HG03342 (cell line): Measurements from ENCODE around the gene ZNF512.
"Not testable (repeated sequence)": the region's sequence is repeated elsewhere in the genome, so short reads cannot be mapped to it uniquely, and the experiment has no call there.

Experiments
- ATAC-seq: cut with Tn5 transposase; IDR thresholded peaks from one replicate; pipeline ENCODE4 v1.9.1; 2021; ENCODE audit warnings: mild to moderate bottlenecking, moderate library complexity; ENCODE audit not compliant: unreplicated experiment

The ZNF512 gene

DNA sequence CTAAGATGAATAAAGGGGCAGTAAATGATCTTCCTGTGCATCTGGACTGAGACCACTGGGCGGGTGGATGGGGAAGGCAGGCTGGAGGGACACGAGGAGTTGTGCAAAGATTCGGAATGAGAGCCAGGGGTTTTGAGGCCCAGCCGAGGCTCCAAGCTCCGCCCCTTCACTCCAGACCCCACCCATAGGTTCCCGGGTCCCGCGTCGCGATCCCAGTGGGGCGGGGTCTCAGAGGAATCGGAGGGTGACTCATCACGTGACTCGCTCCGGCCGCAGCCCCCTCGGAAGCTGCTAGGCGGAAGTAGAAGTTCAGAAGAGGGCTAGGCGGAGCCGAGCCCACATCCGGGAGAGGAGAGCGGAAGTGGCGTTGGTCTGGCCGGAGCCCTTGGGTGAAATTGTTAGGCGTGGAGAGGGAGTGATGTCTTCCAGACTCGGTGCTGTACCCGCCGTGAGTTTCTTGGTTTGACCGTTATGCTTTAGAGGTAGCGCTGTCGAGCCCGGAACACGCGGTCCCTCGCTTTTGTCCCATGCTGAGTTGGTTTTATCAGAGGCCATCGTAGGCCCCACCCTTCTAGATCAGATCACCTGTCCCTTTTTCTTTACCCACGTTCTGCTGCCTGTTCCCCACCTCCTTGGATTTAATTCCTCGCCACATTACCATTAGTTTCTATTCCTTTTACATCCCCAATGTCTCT, at the start of gene ZNF512:
Gene ZNF512 (plus strand): TSS at position 348 of the 695 bp plus-strand sequence. CDS start 71 bp downstream, at position 419.
- ATAC-seq = peak; percentile 94

GRCh38 chr2:27537287-27537686, 45.6 kb upstream of the ZNF512 start:
- ATAC-seq = no peak

DNA sequence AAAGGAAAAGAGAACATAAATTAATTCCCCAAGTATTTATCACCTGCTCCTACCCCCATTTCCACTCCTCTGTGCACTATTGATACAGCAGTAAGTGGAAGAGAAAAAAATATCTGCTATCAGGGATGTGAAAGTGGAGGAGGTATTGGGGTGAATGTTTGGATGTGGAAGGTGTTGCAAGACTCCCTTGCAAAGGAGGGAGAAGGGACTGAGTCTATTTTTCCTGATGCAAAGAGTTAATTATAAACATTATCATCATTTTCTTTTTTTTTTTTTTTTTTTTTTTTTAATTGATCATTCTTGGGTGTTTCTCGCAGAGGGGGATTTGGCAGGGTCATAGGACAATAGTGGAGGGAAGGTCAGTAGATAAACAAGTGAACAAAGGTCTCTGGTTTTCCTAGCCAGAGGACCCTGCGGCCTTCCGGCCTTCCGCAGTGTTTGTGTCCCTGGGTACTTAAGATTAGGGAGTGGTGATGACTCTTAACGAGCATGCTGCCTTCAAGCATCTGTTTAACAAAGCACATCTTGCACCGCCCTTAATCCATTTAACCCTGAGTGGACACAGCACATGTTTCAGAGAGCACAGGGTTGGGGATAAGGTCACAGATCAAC, 43.9 kb upstream of the ZNF512 start:
- not testable (repeated sequence) for ATAC-seq

DNA sequence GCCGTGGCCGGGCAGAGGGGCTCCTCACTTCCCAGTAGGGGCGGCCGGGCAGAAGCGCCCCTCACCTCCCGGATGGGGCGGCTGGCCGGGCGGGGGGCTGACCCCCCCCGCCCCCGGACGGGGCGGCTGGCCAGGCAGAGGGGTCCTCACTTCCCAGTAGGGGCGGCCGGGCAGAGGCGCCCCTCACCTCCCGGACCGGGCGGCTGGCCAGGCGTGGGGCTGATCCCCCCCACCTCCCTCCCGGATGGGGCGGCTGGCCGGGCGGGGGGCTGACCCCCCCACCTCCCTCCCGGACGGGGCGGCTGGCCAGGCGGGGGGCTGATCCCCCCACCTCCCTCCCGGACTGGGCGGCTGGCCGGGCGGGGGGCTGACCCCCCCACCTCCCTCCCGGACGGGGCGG, 43.2 kb upstream of the ZNF512 start:
- ATAC-seq = not testable (repeated sequence)

DNA sequence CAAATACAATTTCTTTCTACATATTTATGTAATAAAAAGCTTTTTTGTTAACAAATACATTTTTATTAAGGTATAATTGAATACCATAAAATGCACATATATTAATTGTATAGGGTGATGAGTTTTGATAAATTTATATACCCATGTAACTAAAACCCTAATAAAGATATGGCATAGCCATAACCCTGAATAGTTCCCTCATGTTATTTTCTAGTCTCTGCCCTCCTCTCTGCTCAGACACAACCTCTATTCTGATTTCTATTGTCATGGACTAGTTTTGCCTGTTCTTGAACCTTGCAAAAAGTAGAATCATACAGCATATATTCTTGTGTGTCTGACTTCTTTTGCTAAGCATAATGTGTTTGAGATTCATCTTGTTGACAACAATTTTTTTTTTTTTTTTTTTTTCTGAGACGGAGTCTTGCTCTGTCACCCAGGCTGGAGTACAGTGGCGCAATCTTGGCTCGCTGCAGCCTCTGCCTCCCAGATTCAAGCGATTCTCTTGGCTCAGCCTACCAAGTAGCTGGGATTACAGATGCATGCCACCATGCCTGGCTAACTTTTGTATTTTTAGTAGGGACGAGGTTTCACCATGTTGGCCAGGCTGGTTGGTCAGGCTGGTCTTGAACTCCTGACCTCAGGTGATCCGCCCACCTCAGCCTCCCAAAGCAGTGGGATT, 38.6 kb upstream of the ZNF512 start:
- ATAC-seq = no peak

GRCh38 chr2:27545348-27546141, 37.3 kb upstream of the ZNF512 start:
- no peak for ATAC-seq

DNA sequence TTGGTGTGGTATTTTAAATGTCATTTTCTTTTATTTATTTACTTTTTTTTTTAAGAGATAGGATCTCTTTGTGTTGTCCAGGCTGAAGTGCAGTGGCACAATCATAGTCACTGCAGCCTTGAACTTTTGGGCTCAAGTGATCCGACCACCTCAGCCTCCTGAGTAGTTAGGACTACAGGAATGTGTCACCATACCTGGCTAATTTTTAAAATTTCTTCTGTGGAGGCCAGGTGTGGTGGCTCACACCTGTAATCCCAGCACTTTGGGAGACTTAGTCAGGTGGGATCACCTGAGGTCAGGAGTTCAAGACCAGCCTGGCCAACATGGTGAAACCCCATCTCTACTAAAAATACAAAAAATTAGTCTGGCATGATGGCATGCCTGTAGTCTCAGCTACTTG, 33.5 kb upstream of the ZNF512 start:
- ATAC-seq = no peak

DNA sequence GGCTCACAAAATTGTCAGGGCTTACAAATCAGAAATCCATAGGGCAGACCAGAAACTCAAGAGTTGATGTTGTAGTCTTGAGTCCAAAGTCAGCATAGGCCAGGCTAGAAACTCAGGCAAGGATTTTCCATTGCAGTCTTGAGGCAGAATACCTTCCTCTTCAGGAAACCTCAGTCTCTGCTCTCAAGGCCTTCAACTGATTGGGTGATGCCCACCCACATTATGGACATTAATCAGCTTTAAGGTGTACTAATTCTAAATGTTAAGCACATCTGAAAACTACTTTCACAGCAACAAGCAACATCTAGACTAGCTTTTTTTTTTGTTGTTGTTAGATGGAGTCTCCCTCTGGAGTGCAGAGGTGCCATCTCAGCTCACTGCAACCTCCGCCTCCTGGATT, 31.3 kb upstream of the ZNF512 start:
- ATAC-seq = no peak

- ATAC-seq = no peak
These were observed 29.9 kb upstream of the ZNF512 start for GRCh38 chr2:27552941-27553340.

DNA sequence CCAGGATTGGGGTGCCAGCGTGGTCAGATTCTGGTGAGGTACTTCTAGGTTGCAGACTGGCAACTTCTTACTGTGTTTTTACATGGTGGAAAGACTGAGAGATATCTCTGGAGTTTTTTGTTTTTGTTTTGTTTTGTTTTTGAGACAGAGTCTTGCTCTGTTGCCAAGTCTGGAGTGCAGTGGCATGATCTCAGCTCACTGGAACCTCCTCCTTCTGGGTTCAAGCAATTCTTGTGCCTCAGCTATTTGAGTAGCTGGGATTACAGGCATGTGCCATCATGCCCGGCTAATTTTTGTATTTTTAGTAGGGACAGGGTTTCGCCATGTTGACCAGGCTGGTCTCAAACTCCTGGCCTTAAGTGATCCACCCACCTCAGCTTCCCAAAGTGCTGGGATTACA, 28.4 kb upstream of the ZNF512 start:
- not testable (repeated sequence) for ATAC-seq

DNA sequence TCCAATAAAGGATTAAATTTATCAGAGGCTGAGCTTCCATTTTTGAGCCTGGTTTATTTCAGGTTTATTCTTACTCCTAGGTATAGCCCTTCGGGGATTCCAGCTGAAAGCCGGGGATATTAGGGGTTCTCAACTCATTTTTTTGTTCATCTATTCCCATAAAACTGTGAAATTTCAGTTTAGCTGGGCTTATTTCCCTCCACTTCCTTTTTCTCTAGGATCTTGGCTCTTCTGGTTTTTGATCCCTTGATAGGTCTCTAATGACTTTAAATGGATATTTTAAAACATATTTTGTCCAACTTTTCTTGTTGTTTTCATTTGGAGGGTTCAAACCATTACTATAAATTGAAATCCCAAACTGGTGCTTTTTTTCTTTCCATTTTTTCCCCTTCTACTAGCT, 23.6 kb upstream of the ZNF512 start:
- ATAC-seq = no peak

GRCh38 chr2:27561060-27561459, 21.8 kb upstream of the ZNF512 start:
- no peak for ATAC-seq

- ATAC-seq = no peak
These were observed 16.2 kb upstream of the ZNF512 start for GRCh38 chr2:27566628-27567027.

DNA sequence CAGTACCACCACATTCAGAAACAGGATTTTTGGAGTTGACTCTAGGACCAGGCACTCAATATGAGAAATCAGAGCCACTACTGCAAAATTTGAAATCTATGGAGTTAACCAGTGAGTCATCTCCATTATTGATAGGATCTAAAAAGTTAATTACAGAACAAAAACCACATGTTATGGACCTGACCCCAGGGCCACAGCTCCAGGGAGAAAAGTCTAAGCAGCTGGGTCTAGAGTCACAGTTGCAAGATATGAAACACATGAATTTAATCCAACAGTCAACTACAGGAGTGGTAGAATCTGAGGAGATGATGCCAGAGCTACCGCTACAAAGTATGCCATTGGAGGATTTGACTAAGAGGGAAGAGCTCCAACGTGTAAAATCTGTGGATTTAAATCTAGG, 13.4 kb upstream of the ZNF512 start:
- no peak for ATAC-seq

DNA sequence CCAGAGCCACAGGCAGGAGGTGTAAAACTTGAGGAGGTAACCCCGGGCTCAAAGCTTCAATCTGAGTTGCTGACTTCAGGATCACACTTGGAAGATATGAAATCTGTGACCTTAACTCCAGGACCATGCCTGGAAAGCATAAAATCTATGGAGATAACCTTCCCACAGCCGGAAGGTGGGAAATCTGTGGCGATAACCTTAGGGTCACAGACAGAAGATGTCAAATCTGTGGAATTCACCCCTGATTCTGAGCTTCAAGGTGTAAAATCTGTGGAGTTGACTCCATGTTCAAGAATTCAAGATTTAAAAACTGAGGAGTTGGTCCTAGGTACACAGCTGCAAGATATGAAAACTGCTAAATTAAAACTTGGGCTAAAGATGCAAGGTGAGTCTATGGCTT, 11.6 kb upstream of the ZNF512 start:
- ATAC-seq = no peak

DNA sequence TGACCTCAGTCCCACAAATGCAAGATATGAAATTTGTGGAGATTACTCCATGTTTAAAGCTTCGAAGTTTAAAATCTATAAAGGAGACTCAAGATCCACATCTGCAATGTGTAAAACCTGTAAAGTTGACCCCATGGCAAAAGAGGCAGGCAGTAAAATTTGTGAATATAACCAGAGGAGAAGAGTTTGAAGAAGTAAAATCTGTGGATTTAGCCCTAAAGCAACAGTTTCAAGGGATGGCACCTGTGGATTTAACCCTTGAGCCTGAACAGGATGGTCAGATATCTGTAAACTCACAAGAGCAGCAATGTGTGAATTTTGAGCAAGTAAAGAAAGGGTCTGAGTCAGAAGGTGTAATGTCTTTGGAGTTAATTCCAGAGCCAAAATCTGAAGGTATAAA, 11.2 kb upstream of the ZNF512 start:
- ATAC-seq = no peak

GRCh38 chr2:27572439-27572838, 10.4 kb upstream of the ZNF512 start:
- ATAC-seq = no peak

GRCh38 chr2:27572998-27573429, 9.8 kb upstream of the ZNF512 start:
- no peak for ATAC-seq

GRCh38 chr2:27573452-27573851, 9.4 kb upstream of the ZNF512 start:
- ATAC-seq = no peak

GRCh38 chr2:27581417-27582128, 1.3 kb upstream of the ZNF512 start:
- no peak for ATAC-seq
